Stimulated activated CD8-positive, alpha-beta memory T cell treated with anti-CD3 and anti-CD28 coated beads, Interleukin-15, amount 100 ng/mL, for 1 hour (primary cell): ENCODE data around the gene C1R.

ENCODE experiments used
- DNase-seq: peaks from one replicate; pipeline ENCODE4 v3.0.0-alpha.2; 2020; ENCODE audit warnings: low read depth

The C1R gene

DNA sequence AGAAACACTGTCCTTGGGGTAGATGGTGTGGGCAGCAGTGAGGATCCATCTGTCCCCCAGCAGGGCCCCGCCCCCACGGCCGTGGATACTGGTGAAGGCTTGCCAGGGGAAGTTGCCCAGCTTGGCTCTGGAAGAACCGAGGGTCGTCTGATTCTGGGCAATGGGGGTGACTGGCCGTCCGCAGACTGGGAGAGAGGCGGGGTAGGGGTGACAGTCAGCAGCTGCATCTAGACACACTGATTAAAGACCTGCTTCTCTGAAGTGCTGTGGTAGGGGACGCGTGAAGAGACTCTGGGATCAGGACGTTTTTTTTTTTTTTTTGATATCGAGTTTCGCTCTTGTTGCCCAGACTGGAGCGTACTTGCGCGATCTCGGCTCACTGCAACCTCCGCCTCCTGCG lies 4.7 kb upstream of the C1R start:
- DNase-seq = no peak

DNA sequence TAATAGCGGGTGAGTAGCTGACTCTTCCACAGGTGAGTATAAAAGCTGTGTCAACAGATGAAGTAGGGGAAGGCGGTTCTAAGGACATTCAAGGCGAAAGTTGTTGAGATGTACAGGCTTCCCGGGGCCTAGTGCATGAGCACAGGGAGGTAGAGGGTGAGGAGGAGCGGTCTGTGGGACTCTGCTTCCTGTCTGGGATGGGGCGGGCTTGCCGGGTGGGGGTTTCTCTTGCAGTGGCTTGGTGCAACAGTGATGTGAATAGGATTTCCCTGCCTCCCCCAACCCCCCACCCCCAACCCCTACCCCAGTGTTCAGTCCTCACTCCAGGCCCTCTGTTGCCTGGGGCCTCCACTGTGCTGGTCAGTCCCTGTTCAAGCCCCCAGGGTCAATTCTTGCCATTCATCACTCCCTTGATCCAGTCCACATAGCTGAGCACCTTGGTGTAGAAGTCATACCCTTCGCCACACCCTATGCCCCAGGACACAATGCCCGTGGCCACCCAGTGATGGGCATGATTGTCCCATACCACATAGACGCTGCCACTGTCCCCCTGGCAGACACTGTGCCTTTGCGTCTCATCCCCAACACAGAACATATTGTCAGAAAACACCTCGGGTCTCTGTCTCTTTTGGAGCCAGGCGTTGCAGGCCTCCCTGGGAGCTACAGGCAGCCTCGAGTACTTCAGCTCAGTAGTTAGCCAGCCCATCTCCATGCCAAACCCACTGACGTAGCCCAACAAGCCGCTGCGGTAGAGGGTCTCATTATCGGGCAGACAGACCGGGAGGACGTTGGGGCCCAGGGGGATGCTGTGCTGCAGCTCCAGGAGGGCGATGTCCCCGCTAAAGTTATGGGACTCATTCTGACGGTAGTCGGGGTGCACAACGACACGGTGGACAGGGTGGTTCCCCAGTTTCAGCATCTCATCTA lies 4.0 kb upstream of the C1R start:
- no peak for DNase-seq

DNA sequence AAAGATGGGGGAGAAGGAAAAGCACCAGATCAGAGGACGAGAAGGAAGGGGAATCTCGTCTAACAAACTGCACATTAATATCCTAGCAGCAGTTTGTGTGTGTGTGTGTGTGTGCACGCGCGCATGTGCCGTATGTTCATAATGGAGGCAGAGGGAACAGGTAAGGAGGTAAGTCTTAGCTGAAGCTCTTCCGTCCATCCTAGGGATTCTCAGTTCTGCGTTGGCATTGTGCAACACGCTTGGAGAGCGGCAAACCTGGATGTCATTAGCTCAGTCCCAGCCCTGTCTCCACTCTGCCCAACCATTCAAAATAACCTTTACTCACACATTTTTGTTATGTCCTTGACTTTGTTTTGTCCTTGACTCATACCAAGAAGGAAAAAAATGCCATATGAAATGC lies 1.6 kb upstream of the C1R start:
- no peak for DNase-seq

DNA sequence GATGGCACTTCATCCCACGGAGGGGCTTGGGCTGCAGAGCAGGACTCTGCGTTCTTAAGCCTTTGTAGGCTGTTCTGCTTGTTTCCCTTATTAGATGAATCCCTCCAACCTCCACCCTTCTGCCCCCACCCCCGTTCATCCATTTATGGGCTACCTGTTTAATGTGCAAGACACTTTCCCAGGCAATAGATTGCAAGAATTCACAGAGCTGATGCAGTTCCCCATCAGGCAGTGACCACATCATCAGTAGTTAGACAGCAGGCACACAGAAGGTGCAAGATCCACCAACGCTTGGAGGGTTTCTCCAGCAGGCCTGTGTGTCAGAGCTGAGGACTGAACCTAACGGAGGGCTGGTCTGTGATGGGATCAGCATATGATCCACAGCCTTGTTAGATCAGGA lies 1.2 kb upstream of the C1R start:
- no peak for DNase-seq

DNA sequence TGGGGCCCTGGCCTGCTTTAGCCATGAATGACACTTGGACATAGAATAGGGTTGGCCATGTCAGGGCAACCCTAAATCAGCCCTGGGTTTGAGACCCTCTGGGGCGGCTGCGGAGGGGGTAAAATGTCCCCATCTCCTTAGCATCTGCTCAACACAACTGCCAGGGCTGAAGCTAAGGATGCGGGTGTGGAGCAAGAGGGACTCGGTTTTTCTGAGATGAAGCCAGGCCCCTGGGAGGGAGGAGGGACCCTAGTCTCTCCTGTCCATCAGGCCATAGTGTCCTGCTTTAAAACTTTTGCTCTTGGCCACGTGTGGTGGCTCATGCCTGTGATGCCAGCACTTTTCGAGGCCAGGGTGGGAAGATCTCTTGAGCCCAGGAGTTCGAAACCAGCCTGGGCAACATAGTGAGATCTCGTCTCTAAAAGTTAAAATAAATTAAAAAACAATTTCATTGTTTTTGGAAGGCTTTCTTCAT lies 778 bp upstream of the C1R start:
- no peak for DNase-seq

DNA sequence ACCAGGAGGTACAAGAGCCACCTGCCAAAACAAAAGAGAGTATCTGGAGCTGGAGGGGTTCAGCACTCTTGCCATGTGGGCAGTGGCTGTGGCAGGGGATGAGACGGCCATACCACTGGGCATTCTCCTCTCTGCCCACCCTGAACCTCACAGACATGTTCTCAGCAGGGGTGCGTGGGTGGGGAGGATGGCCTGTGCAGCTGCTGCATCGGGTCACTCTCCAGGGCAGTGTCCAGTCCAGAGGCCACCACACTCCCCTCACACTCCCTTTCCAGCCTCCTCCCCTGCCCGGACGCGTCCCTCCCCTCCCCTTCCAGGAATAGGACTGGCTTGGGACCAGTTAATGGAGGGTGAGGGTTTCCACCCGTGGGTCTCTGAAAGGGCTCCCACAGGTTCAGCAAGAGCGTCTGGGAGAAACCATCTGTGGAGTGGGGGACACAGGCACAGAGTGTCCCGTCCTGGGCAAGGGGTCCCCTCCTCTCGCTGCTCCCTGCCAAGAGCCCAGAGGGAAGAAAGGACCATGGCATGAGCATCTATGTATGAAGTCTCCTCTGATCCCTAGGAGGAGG lies 501 bp downstream of the C1R start:
- no peak for DNase-seq

DNA sequence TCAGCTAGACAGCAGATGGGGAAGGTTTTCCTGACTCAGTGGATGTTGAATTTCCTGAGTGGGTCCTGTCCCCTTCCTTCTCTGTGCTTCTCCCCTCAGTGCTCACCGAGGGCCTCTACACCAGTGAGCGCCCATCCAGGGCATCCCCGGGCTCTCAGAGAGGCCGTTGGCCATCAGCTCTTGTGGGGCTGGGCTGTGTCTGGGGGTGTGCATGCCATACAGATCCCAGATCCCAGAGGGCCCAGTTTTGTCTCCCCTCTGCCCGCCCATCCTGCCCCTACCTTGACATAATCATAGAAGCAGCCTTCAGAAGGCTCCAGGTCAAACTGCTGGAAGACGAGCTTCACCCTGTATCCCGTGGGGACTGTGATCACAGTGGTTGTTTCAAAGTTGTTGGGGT lies 1.1 kb downstream of the C1R start:
- DNase-seq = no peak

DNA sequence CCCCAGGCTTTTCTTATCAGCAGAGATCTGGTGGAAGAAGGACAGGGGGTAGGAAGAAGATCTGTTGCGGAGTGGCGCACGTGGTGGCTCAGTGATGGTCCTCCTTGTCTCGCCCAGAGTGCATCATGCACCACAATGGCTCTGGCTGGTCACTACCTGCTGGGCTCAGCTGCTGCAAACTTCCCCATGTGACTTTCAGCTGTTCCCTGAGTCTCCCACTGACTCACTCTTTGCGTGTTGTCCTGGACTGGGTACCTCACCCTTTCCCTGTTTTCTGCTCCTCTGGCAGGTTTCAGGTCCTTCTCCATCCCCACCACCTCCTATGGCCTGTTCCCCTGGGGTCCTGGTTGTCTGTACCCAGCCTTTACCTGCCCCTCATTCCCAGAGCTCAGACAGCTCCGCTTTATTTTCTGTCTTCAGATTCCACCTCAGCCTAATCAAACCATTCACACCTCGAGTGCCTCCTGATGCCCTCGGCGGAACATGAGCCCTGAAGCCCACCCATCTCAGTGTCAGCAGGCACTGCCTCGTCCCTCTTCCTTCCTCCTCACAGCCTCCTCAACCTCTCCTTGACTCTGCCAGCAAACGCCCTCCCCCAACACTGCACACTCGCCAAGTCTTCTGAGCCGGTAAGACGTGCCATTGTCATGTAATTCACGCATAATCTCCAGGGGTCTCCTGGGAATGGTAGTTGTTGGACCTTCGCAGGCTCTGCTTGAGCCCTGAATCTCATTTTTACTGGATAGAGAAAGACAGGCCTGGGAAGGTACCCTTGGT lies 1.8 kb downstream of the C1R start:
- DNase-seq = no peak

DNA sequence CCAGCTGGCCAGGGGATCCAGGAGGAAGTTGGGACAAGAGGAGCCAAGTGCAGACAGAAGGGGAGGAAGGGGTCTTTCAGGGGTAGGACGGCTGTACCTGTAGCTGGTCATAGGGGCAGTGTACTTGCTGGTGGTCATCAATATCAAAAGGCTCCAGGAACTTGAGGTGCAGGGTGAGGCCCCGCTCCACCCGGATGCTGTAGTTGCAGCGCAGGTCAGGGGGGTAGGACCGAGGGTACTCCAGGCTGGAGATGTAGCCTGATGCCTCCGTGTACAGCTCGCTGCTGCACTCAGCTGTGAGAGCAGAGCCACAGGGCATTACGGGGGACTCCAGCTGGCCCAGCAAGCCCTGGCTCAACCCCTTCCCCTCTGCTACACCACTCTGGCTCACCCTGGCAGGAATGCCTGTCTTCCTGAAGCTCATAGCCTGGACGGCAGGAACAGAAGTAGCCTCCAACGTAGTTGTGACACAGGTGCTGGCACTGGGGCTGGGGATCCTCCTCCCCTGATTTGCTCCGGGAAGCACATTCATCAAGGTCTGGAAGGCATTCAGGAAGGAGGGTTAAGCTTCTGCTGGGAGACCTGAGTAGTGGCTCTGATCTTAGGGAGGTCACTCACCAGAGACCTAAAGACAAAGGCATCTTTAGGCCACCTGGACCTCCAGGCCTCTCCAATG lies 2.9 kb downstream of the C1R start:
- no peak for DNase-seq

DNA sequence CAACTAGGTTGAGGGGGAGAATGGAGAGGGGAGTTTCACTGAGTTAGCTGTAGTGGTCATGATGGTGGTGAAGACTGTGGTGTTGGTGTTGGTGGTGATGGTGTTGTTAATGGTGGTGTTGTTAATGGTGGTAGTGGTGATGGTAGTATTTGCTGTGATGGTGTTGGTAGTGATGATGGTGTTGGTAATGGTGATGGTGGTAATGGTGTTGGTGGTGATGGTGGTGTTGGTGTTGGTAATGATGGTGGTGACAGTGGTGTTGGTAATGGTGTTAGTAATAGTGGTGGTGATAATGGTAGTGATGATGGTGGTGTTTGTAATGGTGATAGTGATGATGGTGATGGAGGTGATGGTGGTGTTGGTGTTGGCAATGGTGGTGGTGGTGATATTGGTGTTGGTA lies 9.1 kb downstream of the C1R start:
- no peak for DNase-seq

DNA sequence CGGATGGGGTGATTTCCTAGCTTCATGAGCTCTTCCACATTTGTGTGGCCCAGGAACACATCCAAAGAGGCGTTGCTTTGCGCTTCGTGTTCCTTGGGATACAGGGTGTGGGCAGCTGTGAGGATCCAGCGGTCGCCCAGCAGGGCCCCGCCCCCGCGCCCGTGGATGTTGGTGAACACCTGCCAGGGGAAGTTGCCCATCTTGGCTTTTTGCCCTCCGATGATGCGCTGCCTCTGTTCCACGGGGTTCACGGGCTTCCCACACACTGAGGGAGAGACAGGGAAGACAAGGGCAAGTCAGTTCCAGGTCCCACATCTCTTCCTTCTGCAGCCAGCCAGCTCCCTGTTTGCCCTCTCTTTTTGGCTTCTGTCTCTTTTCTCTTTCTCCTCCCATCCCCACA lies 11.2 kb downstream of the C1R start:
- no peak for DNase-seq

DNA sequence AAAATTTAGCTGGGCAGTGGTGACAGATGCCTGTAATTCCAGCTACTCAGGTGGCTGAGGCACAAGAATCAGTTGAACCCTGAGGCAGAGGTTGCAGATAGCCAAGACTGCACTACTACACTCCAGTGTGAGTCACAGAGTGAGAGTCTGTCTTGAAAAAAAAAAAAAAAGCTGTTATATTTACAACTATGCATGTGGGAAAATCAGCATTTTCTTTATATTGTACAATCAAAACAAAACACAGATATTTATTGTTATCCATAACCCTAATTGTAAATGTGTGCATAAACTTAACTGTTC lies 12.5 kb downstream of the C1R start:
- no peak for DNase-seq

DNA sequence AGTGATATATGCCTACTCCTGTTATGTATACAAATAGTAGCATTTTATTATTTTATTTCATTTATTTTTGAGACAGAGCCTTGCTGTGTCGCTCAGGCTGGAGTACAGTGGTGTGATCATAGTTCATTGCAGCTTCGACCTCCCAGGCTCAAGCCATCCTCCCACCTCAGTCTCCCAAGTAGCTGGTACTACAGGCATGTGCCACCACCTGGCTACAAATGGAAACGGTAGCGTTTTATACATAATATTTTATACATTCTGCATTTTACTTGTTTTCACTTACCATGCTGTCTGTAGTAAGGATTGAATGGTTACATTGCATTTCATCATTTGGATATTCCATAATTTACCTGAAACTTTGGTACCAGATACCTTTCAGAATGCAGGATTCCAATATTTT lies 14.1 kb downstream of the C1R start:
- no peak for DNase-seq

DNA sequence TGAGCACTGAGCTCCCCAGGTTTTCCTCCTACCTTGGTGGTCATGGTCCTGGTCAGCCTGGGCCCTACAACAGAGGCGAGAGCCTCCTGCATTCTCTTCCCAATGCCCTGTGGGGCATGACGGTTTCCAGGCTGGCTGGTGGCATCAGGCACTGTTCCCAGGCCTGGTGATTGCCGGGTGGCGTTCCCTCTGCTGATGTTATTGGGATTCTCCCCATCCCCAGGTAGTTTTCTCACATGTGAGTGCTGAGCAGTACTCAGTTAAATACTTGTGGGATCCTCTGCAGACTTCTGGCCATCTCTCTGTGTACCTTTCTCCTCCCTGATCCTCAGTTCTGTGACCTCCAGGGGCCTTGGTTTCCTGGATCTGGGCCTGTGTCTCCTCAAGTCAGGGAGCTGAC lies 15.8 kb downstream of the C1R start:
- no peak for DNase-seq

DNA sequence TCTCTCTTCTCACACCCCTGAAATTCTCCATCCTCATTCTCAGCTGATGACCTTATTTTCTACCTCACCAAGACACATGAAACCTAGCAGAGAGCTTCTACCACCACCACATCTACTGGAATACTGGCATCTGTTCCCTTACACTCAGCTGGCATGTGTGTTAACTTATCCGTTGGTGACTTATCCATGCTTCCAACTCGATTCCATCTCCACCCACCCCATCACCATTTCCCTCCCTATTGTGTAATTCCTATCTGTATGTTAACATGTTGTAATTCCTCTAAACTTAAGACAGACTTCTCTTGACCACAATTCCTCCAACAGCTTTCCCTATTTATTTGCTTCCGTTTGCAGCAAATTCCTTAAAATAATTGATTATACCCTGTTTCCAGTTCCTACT lies 16.3 kb downstream of the C1R start:
- no peak for DNase-seq

DNA sequence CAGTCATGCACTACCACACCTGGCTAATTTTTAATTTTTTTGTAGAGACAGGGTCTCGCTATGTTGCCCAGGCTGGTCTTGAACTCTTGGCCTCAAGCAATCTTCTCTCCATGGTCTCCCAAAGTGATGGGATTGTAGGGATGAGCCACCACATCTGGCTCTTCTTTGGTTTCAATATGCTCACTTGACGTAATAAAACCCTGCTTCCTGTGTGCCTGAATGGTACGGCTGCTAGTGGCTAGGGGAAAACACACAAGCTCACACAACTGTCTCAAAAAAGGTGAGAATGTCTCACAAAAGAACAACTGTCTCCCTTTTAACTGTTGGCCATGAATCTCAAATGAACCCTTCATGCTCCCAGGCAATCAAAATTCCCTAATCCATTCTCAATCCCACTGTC lies 16.7 kb downstream of the C1R start:
- DNase-seq = no peak

DNA sequence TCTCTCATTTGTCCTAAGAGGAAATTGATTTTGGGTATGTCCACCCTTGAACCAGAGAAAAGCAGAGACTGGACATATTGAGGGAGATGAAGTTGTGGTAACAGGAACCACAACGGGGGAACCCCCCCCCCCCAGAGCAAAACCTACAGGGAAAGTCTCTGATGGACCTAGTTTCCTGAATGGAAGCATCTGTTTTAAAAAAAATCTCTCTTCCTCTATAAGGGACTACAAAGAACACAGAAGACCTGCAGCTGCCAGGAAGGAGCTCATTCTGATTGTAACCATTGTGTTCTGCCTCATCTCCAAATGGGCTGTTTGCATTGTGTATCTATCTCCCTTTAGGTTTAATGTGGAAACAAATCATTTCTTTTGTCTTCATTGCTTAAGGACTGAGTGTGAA lies 18.3 kb downstream of the C1R start:
- DNase-seq = no peak

DNA sequence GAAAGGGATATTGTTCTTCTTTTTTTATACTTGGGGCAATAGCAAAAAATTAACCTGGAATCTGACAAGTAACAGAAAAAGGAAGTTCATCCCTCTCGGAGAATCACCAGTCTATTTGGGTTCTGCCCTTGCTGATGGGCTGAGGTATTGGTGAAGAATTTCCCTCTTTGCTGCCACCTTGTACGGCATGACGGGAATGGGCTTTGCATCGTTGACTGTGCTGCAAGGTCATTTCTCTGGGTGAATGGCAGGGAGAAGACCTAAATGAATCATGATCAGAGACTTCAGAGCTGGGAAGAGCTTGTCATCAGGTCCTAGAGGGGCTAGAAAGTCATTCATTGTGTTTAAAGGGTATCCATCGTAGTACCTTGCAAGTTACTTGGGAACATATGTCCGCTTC lies 19.7 kb downstream of the C1R start:
- no peak for DNase-seq

DNA sequence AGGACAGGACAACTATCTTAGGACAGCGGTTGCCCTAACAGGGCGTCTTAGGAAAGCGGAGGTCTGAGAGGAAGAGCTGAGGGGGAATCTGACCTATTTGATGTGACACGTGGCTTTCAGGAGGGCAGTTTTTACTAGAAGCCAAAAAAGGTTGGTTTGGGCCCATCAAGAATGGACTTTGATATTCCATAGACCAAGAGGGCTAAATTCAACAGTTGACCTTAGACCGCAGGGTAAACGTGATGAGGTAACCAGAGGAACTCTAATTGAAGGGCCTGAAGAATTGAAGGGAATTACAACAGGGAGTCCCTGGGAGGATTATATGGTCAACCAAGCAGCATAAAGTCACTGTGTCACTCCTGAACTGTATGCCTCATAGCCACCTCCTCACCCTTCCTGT lies 20.2 kb downstream of the C1R start:
- DNase-seq = no peak

DNA sequence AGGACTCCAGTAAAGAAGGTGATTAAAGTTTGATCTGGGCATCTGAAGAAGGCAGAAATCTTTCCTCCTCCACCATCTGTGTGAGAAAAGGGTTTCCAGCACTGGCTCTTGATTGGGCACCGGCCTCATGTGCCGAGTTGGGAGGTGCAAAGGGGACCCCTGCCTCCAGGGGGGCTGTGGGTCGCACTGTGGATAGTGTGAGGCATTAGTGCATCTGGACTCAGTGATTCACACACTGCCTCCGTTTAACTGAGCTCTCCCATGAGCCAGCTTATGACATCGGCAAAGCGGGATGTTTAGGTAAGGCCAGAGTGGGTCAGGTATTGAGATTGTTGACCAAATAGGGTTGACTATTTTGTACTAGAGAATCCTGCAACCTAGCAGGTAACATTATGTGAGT lies 22.9 kb downstream of the C1R start:
- DNase-seq = no peak

DNA sequence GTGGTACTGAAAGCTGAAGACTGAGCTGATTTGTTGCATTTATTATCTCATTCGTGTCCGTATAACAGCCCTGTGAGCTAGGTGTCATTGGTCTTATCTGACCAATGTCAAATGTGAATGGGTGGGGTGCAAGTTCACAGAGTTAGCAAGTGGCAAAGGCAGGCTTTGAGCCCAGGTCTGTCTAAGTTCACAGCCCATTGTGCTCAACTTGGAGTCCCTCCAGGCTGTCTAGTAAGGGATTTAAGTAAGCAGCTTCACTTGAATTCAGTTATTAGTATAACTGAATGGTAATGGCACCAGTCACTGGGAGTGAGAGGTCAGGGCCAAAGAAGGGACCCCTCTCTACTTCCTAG lies 23.3 kb downstream of the C1R start:
- DNase-seq = no peak

DNA sequence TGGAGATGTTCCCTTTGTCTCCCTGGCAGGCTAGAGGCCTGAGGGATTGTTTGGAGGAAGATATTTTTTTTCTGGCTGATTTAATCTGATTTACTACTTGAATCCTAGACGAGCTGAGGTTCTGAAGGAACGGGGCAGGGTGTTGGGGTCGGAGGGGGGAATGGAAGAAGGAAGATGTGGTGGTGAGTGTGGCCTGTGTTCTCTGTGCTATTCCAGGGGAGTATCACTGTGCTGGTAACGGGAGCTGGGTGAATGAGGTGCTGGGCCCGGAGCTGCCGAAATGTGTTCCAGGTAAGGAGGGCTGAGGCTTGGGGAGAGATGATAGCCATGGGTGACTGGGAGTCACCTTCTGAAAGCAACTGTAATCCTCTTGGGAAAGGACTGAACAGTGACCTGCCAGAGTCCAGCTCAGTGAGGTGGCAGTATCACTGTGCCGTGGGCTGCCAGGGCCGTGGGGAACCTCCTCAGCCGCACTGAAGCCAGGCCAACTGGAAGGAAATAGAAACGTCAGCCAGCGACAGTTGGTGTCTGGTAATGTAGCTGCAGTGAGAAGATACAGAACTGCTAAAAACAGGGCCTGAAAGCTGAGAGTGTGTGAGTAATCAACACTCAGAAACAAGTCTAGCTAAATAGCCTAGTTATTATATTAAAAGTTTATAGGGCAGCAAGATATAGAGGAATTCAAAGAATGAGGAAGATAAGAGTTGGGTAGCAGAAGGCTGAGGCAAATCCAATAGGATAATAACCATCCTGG lies 23.8 kb downstream of the C1R start:
- no peak for DNase-seq
